Inflammatory macrophage (primary cell): Measurements from ENCODE around the gene FOXK1.

Source experiments
- DNase-seq, 2 donors: peaks; one replicate each; pipeline ENCODE4 v3.0.0-alpha.2; 2020 to 2022

FOXK1 gene

GRCh38 chr7:4766666-4767519 is 84.8 kb downstream of the FOXK1 start:
- DNase-seq = no peak

GRCh38 chr7:4768597-4769569 is 86.8 kb downstream of the FOXK1 start:
- DNase-seq = no peak

DNA sequence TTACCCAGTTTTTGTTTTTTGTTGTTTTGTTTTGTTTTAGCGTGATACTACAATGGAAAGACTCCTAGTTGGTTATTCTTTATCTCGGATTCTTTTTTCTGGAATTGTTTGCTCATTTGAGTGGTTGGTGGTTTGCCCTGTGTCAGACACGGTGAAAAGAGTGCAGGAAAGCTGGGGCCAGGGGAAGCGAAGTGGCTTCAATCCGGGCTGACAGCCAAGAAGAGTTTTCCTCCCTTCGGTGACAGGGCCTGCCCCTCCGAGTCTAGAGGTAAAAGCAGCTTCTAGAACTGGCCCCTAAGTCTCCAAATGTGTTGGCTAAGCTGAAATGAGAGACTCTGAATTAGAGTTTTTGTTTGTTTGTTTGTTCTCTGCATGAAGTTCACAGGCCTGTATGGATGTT is 87.7 kb downstream of the FOXK1 start:
- DNase-seq = no peak

DNA sequence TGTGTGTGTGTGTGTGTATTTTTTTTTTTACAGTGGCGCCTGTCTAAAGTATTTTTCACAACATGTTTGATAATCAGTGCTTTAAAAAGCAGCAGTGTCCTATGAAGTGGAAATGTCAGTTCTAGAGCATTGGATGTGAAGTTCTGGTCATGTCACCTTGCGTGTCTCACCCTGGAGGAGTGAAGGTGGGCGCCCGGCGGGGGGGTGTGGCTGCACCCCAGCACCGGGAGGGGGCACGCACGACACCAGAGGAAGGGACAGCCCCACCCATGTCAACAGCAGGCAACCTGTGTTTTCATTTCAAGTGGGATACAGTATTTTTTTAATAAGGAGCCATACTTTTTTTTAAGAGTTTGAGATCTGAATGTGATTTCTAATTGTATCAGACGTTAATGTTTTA is 88.8 kb downstream of the FOXK1 start:
- no peak for DNase-seq

DNA sequence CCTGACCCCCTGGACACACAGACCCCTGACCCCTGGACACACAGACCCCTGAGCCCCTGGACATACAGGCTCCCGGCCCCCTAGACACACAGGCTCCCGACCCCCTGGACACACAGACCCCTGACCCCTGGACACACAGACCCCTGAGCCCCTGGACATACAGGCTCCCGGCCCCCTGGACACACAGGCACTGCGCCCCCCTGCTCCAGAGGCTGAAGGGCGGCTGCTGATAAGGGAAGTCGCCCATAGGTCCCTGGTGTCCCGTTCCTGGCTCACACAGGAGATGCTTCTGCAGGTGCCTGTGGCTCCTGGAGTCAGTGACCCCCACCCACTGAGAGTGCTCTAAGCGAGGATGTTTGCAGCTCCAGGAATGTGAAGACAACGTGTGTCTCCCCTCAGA is 89.6 kb downstream of the FOXK1 start:
- DNase-seq = no peak

DNA sequence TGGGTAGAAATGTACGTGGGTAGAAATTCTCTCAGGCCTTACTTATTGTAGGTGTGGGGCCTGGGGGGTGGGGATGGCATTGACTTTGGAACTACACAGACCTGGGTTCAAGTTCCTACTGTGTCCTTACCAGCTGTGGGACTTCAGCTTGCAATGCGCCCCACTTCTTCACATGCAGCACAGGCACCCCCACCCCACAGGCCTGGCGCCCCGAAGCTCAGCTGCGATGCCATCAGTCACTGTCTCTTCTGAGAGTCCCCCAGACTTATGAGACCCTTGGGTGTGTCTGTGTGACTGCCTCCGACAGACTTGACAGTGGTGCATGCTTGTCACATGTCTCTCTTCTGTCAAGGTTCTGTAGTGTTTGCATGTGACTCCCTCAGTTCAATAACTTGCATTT is 90.2 kb downstream of the FOXK1 start:
- no peak for DNase-seq

DNA sequence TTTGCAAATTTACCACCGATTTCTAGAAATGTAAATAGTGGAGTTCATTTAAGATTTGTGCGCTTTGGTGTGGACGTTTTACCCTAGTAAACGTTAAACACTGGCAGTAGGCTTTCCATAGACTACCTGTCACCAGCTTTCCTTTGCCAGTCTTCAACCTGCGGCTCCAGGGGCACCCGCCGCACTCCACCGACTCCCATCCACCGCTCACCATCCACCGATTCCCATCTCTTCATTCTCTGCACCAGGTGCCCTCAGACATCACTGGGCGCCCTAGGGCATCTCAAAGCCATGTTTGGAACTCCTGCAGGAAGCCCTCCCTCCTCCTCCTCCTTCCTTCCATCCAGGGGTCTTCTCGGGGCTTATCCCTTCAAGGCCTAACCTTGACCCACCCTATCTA is 91.9 kb downstream of the FOXK1 start:
- no peak for DNase-seq

DNA sequence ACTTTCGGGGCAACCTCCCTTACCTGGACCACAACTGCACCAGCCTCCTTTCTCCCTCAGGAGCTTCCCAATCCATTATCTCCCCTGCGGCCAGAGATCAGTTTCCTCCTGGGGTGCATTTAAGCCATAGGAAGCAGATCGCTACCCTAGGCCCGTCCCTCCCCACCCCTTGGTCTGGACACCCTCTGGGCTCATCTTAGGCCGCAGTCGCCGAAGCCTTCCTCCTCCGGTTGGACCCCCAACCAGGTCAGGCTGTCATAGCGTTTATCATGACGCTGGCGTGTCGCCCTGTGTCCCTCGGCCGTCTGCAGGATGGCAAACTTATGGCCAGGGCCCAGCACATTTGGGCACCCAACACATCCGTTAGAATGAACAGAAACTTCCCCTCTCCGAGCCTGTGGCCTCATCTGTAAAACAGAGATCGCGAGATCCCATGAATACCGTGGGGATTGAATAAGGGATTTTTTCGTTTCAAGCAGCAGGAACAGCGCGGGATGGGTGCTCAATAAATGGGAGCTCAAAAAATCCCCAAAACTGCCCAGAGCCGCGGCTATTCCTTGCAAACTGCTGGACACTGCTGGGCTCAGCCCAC is 92.7 kb downstream of the FOXK1 start:
- peak; percentile 66 to 70 for DNase-seq

DNA sequence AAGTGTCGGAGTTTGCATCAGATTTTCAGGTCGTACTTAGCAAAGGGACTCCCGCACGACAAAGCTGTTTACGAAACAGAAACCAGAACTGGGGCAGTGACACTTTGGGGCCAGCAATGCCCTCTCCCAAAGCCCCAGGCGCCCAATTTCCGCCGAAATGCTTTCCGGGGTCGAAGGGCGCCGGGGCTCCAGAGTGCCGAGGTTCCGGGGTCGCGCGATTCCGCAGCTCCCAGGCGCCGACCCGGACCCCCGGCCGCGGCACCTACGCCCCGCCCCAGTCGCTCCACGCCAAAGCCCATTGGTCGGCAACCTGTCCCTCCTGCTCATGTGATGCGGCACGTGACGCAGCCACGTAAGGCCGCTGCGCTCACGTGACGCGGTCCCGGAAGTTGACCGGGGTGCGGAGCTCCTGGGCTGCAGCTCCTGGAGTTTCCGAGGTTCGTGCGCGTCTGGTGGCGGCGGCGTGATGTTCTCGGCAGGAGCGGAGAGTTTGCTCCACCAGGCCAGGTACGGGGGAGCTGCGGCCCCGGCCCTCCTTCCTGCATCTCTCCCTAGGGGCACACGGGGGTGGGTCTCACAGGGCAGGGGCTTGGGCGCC is 93.3 kb downstream of the FOXK1 start, which contains the start of gene AP5Z1:
AP5Z1 (plus strand) TSS at position 374 of the 598 bp plus-strand sequence; CDS start at position 467, 93 bp downstream.
- DNase-seq = peak; percentile 96 to 98

DNA sequence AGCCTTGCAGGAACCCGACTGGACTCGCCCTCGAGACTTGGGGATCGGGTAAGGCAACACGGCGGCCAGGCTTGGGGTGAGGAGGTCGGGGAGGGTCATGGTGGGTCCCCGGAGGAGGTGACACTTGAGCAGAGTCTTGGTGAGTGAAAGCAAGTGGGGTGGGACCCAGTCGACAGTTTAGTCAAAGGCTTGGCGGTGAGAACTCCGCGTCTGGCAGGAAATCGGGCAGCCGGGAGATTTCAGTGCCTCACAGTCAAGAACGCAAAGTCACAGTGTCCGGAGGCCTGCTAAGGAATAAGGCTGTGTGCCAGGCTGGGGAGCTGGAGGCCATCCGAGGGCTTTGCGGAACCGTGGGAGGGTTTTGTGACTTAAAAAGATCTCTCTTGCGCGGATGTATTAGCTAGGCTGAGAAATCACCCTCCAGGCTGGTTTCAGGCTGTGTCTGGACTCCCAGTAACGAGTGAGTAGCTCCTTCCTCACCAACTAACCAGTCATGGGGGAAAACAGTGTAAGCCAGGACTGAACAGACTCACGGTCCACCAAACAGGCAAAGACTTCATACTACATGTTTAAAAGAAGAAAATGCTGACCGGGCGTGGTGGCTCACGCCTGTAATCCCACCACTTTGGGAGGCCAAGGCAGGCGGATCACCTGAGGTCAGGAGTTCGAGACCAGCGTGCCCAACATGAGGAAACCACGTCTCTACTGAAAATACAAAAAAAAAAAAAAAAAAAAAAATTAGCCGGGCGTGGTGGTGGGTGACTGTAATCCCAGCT is 93.9 kb downstream of the FOXK1 start:
- peak; percentile 51 to 74 for DNase-seq

GRCh38 chr7:4779118-4779517 is 97.0 kb downstream of the FOXK1 start:
- DNase-seq = no peak

- DNase-seq = no peak
These were observed 99.4 kb downstream of the FOXK1 start for GRCh38 chr7:4781366-4782069.

GRCh38 chr7:4782333-4783291 is 100.5 kb downstream of the FOXK1 start:
- DNase-seq = no peak

DNA sequence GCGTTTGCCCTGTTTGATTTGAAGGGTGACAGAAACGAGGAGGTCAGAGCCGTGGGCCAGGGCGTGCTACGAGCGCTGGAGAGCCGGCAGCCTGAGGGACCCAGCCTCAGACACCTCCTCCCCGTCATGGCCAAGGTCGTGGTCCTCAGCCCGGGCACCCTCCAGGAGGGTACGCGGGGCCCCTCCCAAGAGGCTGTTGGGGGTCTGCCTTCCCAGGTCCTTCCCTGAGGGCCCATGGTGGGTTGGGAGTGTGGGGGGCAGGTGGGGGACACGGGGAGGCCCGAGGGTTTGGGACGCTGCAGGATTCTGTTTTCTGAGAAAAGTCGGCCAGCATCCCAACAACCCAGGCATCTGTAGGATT is 101.2 kb downstream of the FOXK1 start:
- DNase-seq = no peak

DNA sequence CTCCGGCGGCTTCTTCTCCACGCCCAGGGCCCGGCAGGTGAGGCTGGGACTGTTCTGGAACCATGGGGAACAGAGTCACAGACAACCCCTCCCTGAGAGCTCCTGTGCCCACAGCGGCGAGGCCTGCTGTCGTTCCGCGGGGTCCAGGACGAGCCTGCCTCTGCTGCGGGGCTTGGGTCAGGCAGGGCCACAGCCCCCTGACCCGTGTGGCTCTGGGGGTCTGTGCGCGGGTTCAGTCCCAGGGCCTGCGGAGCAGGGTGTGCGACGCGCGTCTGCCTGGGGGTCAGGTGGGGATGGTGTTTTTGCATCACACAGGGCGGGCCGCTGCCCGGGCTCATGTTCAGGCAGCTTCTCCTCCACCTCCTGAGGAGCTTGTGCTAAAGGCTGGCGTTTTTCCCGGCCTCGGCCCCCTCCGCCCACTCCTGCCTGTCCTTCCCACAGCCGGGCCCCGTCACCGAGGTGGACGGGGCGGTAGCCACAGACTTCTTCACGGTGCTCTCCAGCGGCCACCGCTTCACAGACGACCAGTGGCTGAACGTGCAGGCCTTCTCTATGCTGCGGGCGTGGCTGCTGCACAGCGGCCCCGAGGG is 101.8 kb downstream of the FOXK1 start:
- no peak for DNase-seq

DNA sequence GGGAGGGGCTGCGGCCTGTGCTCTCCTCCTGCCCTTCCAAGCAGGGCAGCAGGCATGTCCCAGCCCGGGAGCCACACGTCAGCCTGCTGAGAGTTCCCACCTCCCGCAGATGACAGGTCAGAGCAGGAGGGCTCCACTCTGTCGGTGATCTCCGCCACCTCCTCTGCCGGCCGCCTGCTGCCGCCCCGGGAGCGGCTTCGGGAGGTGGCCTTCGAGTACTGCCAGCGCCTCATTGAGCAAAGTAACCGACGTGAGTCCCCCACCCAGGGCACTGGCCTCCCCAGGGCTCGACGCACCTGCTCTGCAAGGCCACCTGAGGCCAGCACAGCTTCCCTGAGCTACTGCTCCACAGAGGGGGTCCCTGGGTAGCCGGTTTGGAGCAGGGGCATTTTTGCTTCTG is 102.7 kb downstream of the FOXK1 start:
- no peak for DNase-seq

DNA sequence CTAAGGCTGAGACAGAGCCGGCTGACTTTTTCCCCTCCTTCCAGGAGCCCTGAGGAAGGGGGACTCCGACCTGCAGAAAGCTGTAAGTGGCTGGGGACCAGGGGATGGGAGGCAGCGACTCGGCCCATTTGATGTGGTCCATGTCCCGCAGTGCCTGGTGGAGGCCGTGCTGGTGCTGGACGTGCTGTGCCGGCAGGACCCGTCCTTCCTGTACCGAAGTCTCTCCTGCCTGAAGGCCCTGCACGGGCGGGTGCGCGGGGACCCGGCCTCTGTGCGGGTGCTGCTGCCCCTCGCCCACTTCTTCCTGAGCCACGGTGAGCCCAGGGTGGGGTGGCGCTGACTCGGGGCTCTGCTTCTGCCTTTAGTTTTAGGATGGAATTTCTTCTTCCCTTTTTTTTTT is 103.3 kb downstream of the FOXK1 start:
- no peak for DNase-seq

- DNase-seq = no peak
These were observed 103.9 kb downstream of the FOXK1 start for GRCh38 chr7:4786015-4786414.

DNA sequence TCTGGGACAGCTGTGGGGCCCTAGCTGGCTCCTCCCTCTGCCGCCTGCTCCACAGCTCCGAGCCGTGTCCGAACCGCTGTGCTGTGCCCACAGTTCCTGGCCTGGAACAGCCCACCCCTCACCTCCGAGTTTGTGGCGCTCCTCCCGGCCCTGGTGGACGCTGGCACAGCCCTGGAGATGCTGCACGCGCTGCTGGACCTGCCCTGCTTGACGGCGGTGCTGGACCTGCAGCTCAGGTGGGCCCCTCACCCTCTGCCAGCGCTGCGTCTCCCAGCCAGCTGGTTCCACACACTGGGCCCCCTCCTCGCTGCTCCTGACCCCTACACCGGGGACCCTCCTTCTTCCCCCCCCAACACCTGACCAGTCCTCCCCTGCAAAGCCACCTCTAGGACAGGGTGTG is 105.4 kb downstream of the FOXK1 start:
- no peak for DNase-seq
